OCI-M1 (cell line): ENCODE results near the gene ME3.

Experiments
- DNase-seq: peaks from one replicate; lab custom pipeline; 2025; lab: John Stamatoyannopoulos, UW

The ME3 gene

GRCh38 chr11:86514453-86514852, 158.0 kb downstream of the ME3 start:
- DNase-seq, result peak; percentile 58

DNA sequence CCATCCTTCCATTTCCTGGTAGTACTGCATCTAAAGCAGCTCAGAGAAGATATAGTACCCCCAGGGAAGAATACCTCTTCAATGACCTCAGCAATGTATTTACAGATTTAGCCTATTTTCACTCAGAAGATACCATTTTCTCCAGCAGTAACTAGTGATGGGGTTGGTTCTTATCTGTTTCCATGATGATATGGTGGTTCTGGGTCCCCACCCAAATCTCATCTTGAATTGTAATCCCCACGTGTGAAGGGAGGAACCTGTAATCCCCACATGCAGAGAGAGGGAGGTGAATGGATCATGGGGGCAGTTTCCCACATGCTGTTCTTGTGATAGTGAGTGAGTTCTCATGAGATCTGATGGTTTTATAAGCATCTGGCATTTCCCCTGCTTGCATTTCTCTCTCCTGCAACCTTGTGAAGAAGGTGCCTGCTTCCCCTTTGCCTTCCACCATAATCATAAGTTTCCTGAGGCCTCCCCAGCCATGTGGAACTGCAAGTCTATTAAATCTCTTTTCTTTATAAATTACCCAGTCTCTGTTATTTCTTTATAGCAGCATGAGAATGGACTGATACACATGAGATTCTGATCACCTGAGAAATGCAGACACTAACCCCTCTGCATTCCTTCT, 158.6 kb downstream of the ME3 start:
- peak; percentile 64 for DNase-seq

GRCh38 chr11:86513138-86513537, 159.3 kb downstream of the ME3 start:
- no peak for DNase-seq

- peak; percentile 93 for DNase-seq
Measured at GRCh38 chr11:86511086-86511551, 161.3 kb downstream of the ME3 start.

GRCh38 chr11:86510674-86511073, 161.7 kb downstream of the ME3 start:
- DNase-seq, result no peak

DNA sequence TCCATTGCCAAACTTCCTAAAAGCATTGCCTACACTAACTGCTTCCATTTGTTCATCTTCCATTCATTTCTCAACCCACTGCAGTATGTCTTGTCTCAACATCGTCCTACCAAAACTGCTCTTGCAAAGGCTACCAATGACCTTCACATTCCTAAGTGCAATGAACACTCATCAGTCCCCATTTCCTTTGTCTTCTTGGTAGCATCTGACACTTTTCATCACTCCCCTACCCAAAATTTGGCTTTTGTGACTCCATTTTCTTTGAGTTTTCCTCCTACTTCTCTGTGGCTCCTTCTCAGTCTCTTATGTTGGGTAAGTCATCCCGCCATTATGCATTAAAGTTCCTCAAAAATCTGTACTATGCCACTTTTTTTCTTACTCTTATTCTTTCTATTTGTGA, 162.3 kb downstream of the ME3 start:
- DNase-seq, result no peak

DNA sequence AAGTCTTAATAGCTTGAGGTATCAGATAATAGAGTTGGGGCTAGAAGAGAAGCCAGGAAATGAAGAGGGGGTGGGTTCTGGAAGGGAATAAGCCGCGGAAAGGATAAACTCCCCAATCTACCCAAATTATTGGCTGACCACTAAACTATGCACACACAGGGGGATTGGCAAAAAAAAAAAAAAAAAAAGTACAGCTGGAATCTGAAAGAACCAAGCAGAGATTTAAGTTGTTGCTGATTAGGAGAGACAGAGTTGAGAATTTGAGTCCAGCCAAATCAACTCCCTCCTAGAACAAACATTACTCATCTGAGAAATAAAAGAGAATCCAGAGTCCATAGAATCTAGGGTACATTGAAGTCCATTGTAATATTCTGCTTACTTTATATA, 162.8 kb downstream of the ME3 start:
- no peak for DNase-seq

DNA sequence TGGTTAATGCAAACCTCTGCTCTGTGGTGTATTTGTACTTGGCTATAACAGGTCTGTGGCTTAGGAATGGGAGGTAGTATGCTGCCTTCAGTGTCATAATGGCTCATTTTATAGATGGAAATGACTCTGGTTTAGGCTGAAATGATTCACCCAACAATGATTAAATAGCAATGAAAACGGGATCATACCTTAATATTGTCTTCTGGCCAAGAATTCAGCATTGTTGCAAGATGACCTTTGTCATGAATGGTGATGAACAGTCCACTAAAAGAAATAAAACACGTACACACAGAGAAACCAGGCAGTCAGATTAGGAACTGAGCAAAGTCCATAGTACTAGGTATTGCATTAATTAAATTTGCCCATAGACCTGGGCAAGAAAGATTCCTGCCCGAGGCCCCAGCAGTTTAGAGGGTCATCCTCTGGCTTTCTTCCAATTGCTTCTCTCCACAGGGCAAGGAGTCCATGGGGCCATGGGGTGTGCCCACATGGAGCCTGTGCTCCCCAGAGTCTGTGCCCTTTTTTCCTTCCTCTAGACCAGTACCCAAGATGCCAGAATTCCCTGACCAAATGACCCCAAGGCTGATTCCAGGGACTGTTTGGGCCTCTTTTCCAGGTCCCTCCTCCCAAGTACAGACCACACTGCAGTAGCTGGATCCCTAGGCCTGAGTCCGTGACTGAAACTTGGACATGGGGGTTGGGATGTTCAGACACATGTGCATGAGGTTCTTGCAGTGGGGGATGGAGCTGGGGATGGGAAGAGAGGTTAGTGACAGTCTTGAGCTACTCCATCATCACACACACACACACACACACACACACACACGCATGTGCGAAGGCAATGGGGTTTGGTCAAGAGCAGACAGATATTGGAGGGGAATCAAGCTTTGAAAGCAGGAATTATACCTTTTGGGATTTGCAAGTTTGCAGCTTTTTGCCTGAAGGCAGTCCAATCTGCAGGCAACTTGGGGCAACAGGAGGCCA, 163.5 kb downstream of the ME3 start:
- DNase-seq, result no peak

GRCh38 chr11:86507249-86507845, 165.1 kb downstream of the ME3 start:
- no peak for DNase-seq

GRCh38 chr11:86506235-86506634, 166.2 kb downstream of the ME3 start:
- no peak for DNase-seq

GRCh38 chr11:86503131-86503530, 169.3 kb downstream of the ME3 start:
- no peak for DNase-seq

GRCh38 chr11:86502137-86502642, 170.2 kb downstream of the ME3 start:
- DNase-seq, result no peak

DNA sequence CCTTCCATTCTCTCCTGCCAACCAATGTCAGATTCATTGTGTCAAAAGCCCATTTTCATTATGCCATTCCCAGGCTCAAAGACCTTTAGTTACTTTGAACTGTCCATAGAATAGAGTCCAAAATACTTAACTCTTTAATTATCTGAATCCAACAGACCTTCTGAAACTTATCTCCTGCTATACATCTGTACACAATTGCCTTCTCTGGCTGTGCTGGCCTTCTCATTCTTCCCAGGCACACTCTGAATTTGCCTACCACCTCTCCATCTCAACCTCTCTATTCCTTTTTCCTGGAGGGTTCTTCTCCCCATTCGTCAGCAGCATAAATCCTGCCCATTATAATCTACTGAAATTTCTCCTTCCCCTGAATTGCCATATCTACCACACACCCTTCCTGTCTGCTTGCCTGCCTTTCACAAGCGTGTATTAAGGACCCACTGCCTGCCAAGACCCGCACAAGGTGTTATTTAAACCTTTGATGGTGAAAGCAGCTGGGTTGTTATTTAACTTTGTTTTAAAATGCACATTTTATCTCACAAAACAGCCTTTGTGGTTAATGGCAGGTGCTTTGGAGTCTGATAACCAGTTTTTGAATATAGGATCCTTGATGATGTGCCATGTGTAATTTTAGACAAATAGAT, 171.8 kb downstream of the ME3 start:
- DNase-seq, result peak; percentile 88

GRCh38 chr11:86499723-86500129, 172.7 kb downstream of the ME3 start:
- peak; percentile 74 for DNase-seq

DNA sequence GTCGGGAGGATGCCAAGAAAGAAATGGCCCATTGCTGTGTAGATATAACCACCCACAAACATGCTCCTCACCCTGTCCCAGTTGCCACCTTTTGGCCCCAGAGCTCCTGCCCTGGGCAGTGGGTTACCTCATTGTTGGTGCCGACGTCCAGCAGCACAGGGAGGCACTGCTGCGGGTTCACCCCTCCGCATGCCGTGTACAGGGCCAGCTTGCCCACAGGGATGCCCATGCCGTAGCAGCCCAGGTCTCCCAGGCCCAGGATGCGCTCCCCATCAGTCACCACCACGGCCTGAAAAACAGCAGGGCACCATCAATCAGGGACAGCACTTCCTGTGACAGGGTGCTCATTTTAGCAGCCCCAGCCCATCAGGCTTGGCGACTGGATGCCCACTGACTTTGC, 174.6 kb downstream of the ME3 start:
- no peak for DNase-seq

DNA sequence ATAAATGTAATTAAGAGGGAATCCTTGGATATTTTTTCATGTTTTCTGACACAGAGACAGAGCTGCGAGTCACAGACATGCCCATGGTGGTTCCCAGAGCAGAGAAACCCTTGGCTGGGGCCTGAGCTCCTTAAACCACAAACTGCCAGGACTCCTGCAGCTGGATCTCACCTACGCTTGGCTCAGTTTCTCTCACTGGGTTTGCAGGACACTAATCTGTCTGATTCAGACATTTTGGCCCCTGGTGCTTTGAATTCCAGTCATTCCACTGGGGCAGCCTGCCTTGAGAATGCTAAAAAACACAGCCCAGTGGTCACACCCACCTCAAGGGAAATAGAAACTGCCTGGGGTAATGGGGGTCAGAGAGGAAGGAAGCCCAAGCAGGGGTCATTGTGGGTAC, 175.1 kb downstream of the ME3 start:
- DNase-seq, result no peak

DNA sequence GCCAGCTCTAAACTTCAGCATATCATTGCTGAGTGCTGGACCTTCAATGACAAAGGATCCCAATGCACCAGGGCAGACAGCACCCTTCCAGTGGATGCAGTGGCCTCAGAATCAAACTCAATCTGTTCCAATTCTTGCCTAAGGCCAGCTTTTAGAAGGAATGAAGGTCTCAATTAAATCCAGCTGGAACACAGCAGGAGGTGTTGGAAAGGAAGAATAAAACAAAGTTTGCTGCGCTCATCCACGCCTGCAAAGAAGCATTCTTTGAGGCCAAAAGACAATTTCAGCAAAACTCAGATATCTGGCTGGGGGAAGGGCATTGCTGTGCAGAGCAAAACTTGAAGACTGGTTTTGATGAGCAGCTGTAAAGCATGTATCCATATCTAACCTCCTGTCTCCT, 177.1 kb downstream of the ME3 start:
- DNase-seq, result no peak

- no peak for DNase-seq
Measured at GRCh38 chr11:86492370-86493010, 179.9 kb downstream of the ME3 start.

DNA sequence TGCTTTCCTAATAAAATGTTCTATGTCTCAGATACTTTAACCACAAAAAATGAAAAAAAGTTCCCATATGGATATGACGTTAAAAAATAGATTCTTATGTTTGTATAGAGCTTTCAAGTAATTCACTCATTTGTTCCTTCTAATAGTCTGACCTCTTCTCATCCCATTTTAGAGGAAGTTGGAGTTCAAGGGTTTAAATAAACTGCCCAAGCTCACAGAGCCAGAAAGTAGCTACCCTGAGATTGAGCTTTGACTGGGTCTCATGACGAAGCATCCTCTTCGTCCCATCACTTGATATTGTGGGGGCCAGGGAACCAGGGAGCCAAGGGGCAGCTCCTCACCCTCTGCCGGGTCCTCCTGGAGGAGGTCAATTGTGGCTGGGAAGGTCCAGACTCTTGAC, 181.4 kb downstream of the ME3 start:
- DNase-seq, result no peak

DNA sequence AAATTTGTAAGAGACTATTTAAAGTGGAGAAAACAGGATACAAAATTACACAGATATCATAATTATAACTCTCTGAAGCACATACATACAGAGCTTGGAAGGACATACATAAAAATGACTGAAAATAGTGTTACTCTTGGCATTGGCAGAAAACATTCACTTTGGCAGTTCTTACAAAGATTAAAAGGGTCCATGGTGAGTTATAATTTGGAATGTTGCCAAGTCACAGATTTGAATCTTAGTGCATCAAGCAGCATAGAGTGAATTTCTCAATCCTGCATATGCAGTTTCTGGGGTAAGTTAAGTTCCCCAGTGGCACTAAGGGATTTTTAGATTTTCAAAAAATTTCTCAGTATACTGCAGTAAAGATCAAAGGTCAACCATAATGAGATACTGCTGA, 181.8 kb downstream of the ME3 start:
- peak; percentile 65 for DNase-seq

- no peak for DNase-seq
Measured at GRCh38 chr11:86489442-86489841, 183.0 kb downstream of the ME3 start.

GRCh38 chr11:86488553-86488952, 183.9 kb downstream of the ME3 start:
- no peak for DNase-seq
